Body of pancreas (tissue), 4 donors: ENCODE results near the gene MROH2B. TPM values are rescaled to one million over a fixed set of nuclear protein-coding genes. Genes with fewer than 3 reads are reported as not detected.

Experiments used
- ATAC-seq: fragments of 150-250 bp; one replicate; pipeline ENCODE4 v1.9.1; 2016
- DNase-seq, 4 donors: peaks; one replicate each; pipeline ENCODE4 v3.0.0-alpha.2; 2019
- H3K27ac ChIP-seq, 4 donors: fragments of 200-600 bp; sonication (generic); 1 replicate in 3 of 4; 2 replicates in 1 of 4; pipeline versions ENCODE4 v1.5.1 to v1.6.1; 2016 to 2019; ENCODE audit warnings: mild to moderate bottlenecking in 1 of 4, mixed read lengths in 1 of 4, moderate library complexity in 1 of 4
- H3K27me3 ChIP-seq, 2 donors: fragments of 200-600 bp; sonication (generic); one replicate each; pipeline ENCODE4 v1.6.0; 2016; ENCODE audit warnings: mild to moderate bottlenecking in 1 of 2
- H3K36me3 ChIP-seq, 2 donors: fragments of 200-600 bp; sonication (generic); replicated peaks in 1 of 2; 2 replicates each; pipeline ENCODE4 v1.5.1; 2016; ENCODE audit warnings: low read depth in 2 of 2; ENCODE audit not compliant: insufficient read depth in 1 of 2
- H3K4me1 ChIP-seq: fragments of 200-600 bp; sonication (generic); one replicate; pipeline ENCODE4 v1.6.0; 2016
- H3K4me3 ChIP-seq, 2 donors: fragments of 200-600 bp; sonication (generic); 1 replicate in 1 of 2; 2 replicates in 1 of 2; pipeline ENCODE4 v1.5.1; 2016 to 2019
- H3K9me3 ChIP-seq, 3 donors: fragments of 200-600 bp; sonication (generic); 1 replicate in 2 of 3; 2 replicates in 1 of 3; pipeline ENCODE4 v1.5.1; 2016
- POLR2A ChIP-seq, 3 donors: fragments of 450-650 bp; IDR thresholded peaks; one replicate each; pipeline ENCODE4 v1.6.1; 2016; ENCODE audit warnings: antibody characterized with exemption in 3 of 3, mild to moderate bottlenecking in 2 of 3
- WGBS, 2 donors: methylation state at CpG; one replicate each; pipeline ENCODE4 v1.1.5; 2017; 5-methylcytosine and 5-hydroxymethylcytosine counted together
- intact Hi-C: fragments of 100-400 bp; cut with DNase I; formaldehyde crosslinking; loops from one replicate; pipeline ENCODE4 v1.15.1; 2023
- total RNA-seq, 2 donors: library from RNA; depleted of rRNA; stranded (reverse); fragments of >200 nt; gene quantifications; one replicate each; pipeline ENCODE4 v1.1.0, GENCODE V29; 2016
- TF ChIP-seq, protein P1 (sequence below), 7 experiments: fragments of 450-650 bp in 4 of 7; fragments of 200-600 bp in 3 of 7; sonication (generic) in 3 of 7; IDR thresholded peaks; one replicate each; pipeline ENCODE4 v1.5.1; 2016 to 2019; ENCODE audit warnings: antibody characterized with exemption in 7 of 7

The MROH2B gene
- total RNA-seq, 2 donors from 2014 or later: not detected

- Histone ChIP-seq H3K4me1 (no peaks in the 10 kb centered on the region), H3K9me3 (no peaks in the 10 kb centered on the region), H3K36me3 (no peaks in the 10 kb centered on the region), H3K27ac (no peak overlapping the region), H3K27me3 (no peaks in the 10 kb centered on the region), H3K4me3 (no peak overlapping the region)
- TF ChIP-seq, protein P1, sequence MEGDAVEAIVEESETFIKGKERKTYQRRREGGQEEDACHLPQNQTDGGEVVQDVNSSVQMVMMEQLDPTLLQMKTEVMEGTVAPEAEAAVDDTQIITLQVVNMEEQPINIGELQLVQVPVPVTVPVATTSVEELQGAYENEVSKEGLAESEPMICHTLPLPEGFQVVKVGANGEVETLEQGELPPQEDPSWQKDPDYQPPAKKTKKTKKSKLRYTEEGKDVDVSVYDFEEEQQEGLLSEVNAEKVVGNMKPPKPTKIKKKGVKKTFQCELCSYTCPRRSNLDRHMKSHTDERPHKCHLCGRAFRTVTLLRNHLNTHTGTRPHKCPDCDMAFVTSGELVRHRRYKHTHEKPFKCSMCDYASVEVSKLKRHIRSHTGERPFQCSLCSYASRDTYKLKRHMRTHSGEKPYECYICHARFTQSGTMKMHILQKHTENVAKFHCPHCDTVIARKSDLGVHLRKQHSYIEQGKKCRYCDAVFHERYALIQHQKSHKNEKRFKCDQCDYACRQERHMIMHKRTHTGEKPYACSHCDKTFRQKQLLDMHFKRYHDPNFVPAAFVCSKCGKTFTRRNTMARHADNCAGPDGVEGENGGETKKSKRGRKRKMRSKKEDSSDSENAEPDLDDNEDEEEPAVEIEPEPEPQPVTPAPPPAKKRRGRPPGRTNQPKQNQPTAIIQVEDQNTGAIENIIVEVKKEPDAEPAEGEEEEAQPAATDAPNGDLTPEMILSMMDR (IDR thresholded peaks at IDR 0.05): no peak
- no peak for TF ChIP-seq POLR2A (IDR thresholded peaks at IDR 0.05)
- intact Hi-C loops: no loop called here
- ATAC-seq: no peak
- 79 to 89% methylated on average over 4 of the region's 4 CpGs for WGBS, 2 donors
- no peak for DNase-seq
These were observed 71.2 kb downstream of the MROH2B start for GRCh38 chr5:40999966-41000365.

DNA sequence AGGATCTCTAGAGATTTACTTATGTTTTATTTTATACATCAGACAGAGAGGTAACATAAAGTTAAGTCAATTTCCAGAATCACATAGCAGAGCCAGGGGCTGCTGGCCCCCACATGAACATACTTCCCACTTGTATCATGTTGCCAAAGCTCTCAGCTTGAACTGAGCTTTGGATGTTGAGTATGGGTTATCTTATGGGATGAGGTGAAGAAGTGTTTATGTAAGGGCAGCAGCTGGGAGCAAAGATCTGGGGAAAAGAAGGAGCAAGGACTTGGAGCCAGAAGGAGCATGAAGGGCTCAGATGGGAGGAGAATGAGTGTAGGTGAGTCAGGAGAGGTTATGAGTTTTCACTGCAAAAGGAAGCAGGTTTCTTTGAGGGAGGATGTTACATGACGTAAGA, 72.0 kb downstream of the MROH2B start:
- H3K9me3 ChIP-seq: no peaks in the 10 kb centered on the region
- no peaks in the 10 kb centered on the region for H3K27me3 ChIP-seq
- no peaks in the 10 kb centered on the region for H3K4me1 ChIP-seq
- no peak for TF ChIP-seq POLR2A (IDR thresholded peaks at IDR 0.05)
- TF ChIP-seq, protein P1 (IDR thresholded peaks at IDR 0.05): no peak
- WGBS, 2 donors: 76% methylated on average over 1 of the region's 1 CpG
- H3K4me3 ChIP-seq: no peak overlapping the region
- no peaks in the 10 kb centered on the region for H3K36me3 ChIP-seq
- no peak for DNase-seq
- ATAC-seq: no peak
- H3K27ac ChIP-seq: no peak overlapping the region
- intact Hi-C loops: no loop called here

DNA sequence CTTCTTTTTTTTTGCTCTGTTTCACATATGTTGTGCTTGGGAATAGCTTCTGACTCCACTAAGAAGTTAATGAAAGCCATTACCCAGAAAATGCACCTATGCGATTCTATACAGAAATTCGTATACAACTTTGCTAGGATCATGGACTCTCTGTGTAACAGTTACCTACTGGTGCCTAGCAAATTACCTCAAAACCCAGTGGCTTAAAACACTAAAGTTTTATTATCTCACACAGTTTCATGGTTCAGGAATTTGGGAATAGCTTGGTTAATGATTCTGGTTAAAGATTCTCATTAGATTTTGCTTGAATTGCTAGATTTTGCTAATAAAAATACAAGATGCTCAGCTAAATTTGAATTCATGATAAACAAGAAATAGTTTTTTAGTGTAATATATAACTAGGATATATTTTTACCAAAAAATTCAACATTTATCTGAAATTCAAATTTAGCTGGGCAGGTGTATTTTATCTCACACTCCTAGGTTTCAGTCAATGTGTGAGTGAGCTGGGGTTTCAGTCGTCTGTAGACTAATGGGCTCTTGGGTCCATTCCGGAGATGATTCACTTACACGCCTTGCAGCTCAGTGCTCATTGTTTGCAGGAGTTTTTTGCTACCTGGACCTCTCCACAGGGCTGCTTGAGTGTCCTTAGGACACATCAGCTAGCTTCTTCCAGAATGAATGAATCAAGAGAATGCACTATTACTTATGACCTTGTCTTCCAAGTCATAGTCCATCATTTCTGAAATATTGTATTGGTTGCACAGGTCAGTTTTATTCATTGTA, 75.1 kb downstream of the MROH2B start:
- no peak overlapping the region for H3K27ac ChIP-seq
- WGBS, 2 donors: 83 to 87% methylated on average over 5 of the region's 5 CpGs

DNA sequence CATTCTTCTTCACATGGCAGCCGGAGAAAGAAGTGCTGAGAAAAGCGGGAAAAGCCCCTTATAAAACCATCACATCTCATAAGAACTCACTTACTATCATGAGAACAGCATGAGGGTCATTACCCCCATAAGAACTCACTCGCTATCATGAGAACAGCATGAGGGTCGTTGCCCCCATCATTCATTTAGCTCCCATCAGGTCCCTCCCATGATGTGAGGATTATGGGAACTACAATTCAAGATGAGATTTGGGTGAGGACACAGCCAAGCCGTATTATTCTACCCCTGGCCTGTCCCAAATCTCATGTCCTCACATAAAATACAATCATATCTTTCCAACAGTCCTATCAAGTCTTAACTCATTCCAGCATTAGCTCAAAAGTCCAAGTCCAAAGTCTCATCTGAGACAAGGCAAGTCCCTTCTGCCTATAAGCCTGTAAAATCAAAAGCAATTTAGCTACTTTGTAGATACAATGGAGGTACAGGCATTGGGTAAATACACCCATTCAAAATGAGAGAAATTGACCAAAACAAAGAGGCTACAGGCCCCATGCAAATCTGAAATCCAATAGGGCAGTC, 79.1 kb downstream of the MROH2B start:
- Histone ChIP-seq H3K27me3 (no peaks in the 10 kb centered on the region), H3K4me3 (no peak overlapping the region), H3K36me3 (no peaks in the 10 kb centered on the region), H3K27ac (peak overlapping the region in 2 of 4 donors; percentile 49 to 56), H3K4me1 (peaks cover 29% of the 10 kb centered on the region), H3K9me3 (no peaks in the 10 kb centered on the region)
- intact Hi-C loops: no loop called here
- ATAC-seq (no peak), DNase-seq (no peak)
- 62 to 80% methylated on average over 5 of the region's 5 CpGs for WGBS, 2 donors
- TF ChIP-seq POLR2A (IDR thresholded peaks at IDR 0.05): no peak
- TF ChIP-seq, protein P1 (IDR thresholded peaks at IDR 0.05): no peak

More for the DNA sequence above, 75.1 kb downstream of the MROH2B start:
- TF ChIP-seq, protein P1 (IDR thresholded peaks at IDR 0.05): no peak
- TF ChIP-seq POLR2A (IDR thresholded peaks at IDR 0.05): no peak
- Histone ChIP-seq H3K4me1 (peaks cover 16% of the 10 kb centered on the region), H3K27me3 (no peaks in the 10 kb centered on the region), H3K36me3 (no peaks in the 10 kb centered on the region), H3K4me3 (no peak overlapping the region), H3K9me3 (no peaks in the 10 kb centered on the region)
- ATAC-seq: no peak
- intact Hi-C loops: no loop called here
- no peak for DNase-seq
